ENCODE data around the gene UBQLN3.

UBQLN3 gene

GRCh38 chr11:5505363-5506048, 4.3 kb downstream of the UBQLN3 start:
- no peak for DNase-seq (ENCODE audit: low read depth in 2 of 2)

DNA sequence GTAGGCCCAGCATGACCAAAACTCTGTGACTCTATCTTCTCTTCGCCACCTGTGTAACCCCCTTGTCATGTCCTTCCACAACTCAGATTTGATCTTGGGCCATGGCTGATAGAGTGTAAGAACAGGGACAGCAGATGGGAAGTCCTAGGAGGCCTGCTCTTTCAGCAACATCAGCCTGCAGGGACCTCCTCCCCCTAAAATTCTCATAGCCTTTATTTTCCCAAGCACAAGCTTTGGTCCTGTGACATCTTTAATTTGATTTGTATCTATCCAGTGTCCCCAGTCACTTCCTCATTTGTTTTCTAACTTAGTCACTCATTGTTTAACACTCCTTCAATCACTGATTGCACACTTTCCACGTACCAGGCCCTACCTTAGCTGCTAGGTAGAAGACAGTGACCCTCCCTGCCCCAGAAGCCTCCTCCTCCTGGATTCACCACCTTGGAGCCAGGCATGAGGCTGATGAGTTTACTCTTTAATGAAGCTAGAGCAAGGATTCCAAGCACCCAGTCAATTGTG, 5.3 kb downstream of the UBQLN3 start:
- DNase-seq (ENCODE audit: low read depth in 2 of 2): no peak

- DNase-seq (ENCODE audit: low read depth in 2 of 2): no peak
These were observed 9.4 kb downstream of the UBQLN3 start for GRCh38 chr11:5500393-5500801.

DNA sequence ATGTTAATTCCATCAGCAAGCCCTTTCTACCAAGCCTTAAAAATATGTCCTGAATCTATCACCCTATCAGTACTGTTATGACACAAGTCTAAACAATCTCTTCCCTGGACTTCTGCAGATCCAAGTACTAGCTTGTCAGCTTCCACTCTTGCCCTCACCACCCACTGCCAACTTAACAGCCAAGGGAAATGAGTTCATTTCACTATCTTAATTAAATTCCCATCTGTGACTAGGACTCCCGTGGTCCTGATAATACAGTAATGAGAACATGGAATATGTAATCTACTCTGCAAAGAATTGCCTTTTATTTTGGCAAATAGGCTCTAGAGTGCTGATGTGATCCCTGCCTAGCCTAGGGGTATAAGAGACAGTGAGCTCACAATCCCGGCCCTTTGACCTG, 10.1 kb downstream of the UBQLN3 start:
- DNase-seq (ENCODE audit: low read depth in 2 of 2): no peak

DNA sequence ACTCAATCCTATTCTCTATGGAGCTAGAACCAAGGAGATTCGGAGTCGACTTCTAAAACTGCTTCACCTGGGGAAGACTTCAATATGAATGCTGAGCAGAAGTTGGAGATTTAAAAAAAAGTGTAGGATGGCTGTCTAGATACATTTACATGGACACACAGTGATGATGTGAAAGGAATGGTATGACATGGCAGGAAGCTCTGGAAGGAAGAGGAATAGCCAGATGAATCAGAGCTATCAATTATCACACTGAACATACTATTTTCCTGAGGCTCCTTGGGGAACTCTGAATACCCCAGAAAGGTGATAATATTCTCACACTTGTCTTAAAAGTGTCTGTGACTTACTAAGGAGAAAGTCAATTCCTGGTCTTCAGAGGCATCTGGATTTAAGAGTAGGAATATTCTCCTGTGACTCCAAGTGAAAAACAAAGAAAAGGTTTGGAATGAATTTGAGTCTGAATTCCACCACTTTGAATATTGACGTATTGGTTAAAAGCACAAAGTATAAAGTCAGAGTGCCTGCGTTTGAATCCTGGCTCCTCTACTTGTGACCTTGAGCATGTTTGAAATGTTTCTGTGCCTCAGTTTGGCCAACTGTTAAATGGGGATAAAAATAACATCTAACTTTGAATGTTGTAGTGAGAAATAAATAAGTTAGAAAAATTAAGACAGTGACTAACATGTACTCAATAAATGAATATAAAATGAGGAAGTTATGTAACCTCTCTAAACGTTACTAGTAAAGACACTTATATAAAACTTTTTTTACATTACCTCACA, 20.0 kb downstream of the UBQLN3 start:
- no peak for DNase-seq (ENCODE audit: low read depth in 2 of 2)

DNA sequence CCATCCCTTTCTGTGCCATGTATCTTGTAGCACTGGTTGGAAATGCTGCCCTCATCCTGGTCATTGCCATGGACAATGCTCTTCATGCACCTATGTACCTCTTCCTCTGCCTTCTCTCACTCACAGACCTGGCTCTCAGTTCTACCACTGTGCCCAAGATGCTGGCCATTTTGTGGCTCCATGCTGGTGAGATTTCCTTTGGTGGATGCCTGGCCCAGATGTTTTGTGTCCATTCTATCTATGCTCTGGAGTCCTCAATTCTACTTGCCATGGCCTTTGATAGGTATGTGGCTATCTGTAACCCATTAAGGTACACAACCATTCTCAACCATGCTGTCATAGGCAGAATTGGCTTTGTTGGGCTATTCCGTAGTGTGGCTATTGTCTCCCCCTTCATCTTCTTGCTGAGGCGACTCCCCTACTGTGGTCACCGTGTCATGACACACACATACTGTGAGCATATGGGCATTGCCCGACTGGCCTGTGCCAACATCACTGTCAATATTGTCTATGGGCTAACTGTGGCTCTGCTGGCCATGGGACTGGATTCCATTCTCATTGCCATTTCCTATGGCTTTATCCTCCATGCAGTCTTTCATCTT, 20.9 kb downstream of the UBQLN3 start:
- no peak for DNase-seq (ENCODE audit: low read depth in 2 of 2)

GRCh38 chr11:5488385-5488784, 21.4 kb downstream of the UBQLN3 start, which contains the start of gene OR52D1:
Gene OR52D1, plus strand, starts transcription at chr11:5488685. Its CDS starts 22 bp downstream, at chr11:5488707.
- DNase-seq (ENCODE audit: low read depth in 2 of 2): no peak

DNA sequence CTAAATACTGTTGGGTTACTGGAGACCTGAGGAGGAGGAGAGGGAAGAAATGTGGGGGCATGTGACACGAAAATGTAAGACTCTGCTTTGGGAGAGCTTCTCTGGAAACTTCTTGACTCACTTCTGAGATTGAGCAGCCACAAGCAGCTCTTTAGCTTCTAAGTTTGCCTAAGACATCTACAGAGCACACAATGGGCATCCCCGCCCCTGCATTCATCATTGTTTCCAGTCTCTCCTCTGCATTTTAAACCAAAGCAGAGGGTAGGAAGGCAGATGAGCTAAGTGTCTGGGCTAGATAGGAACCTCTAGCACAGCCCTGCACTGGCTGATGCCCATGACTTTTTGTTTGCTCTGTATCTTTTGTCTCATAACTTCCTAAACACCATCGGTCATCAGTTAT, 23.3 kb downstream of the UBQLN3 start:
- no peak for DNase-seq (ENCODE audit: low read depth in 2 of 2)

- DNase-seq (ENCODE audit: low read depth in 2 of 2): no peak
These were observed 23.8 kb downstream of the UBQLN3 start for GRCh38 chr11:5486003-5486402.

GRCh38 chr11:5476186-5476819, 33.5 kb downstream of the UBQLN3 start:
- DNase-seq (ENCODE audit: low read depth in 2 of 2): peak; percentile 5 to 23

DNA sequence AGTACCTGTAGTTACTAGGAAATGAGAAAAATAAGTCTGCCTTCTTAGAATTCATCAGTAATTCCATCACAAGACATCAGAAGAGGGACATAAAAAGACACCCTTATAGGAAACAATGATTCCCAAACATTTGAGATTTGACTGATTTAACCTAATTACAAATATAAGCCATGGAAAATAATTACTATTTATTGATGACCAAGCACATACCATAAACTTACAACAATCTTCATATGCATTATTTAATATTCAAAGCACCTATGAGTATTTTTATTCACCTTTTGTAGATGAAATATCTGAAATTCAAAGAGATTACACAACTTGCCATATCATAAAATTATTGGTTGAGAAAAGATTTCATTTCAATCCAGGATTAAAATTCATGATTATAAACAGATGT, 35.8 kb downstream of the UBQLN3 start:
- DNase-seq (ENCODE audit: low read depth in 2 of 2): no peak

DNA sequence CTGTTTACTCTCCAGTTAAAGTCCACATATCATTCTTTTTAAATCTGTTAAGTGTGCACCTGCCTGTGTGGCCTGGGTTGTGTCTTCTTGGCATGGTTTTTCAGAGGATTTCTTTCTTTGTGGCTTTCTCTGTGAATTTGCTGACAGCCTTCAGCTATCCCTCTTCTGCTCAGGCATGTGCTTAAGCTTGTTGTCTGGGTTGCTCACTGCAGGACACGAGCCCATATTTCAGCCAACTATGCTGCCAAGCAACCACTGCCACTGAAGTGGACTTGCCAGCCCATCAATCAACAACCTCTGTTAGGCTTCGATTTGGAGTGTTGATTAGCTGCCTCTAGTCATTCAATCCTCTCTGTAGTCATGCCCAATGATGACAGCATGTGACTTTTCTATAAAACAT, 42.2 kb downstream of the UBQLN3 start:
- no peak for DNase-seq (ENCODE audit: low read depth in 2 of 2)

DNA sequence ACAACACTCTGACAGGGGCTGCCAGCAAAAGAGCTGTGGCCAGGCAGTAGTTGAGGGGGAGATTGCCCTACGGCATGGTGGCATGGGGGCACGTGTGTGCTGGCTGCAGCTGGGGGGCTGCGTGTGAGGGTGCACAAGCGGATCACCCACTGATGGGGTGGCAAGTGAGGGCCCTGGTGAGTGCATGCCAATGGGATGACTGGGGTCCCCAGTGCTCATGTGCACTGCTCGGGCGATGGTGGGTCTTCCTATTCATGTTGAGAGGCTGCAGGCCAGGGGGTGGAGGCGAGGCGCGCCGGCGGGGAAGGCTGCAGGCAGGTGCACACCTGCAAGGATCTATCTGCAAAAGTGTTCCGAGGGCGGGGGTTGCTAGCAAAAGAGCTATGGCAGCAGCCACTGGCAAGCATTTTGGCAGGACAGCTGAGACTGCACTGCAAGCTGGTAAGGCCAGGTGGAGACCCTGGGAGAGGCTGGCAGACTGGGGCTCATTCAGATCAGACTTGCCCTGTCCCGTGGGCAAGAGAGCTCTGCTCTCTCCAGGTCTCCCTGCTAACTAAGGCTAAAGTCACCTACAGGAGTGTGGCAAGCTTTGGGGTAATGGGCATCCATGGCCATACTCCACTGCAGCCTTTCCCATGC, 48.7 kb downstream of the UBQLN3 start:
- DNase-seq (ENCODE audit: low read depth in 2 of 2): no peak

All from activated CD4-positive, alpha-beta T cell treated with anti-CD3 and anti-CD28 coated beads for 24 hours (primary cell).